HG03039 (cell line): ENCODE data around the gene CEP78.

Experiments used
- ATAC-seq: cut with Tn5 transposase; IDR thresholded peaks from one replicate; pipeline ENCODE4 v1.9.1; 2021; ENCODE audit warnings: mild to moderate bottlenecking, moderate library complexity; ENCODE audit not compliant: unreplicated experiment

CEP78 gene

DNA sequence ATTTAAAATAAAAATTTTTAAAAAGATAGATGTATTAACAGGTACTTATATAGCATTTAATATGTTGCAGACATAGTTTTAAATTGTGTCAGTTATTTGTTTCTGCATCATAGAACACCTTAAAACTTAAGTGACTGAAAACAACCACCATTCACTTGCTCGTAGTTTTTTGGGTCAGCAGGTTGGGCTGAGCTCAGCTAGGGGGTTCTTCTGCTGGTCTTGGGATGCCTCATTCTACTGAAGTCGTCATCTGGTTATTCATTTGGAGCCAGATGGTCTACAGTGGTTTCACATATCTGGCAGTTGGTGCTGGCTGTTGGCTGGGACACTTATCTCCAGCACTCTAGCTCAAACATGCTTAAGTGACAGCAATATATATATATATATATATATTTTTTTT, 90.7 kb downstream of the CEP78 start:
- no peak for ATAC-seq
